Measurements from ENCODE around the gene MEGF8. TPM values are rescaled to one million over a fixed set of nuclear protein-coding genes. Genes with fewer than 3 reads are reported as not detected.

MEGF8 gene
- total and polyA plus RNA-seq, 9 of the 15 experiments (the other 6 are each of a cell fraction or from before 2014, with no cell fraction given) = 0.28 to 13.1 (median 3.0) TPM

GRCh38 chr19:42334697-42335373 is 9.4 kb downstream of the MEGF8 start:
- ChIA-PET POLR2A (no interaction called here), CTCF (ENCODE audit: low intra/inter-chr PET ratio) (no interaction called here)
- no peak overlapping the region for H3K4me2 ChIP-seq (ENCODE audit: insufficient read depth, low read length)
- peaks cover 15% of the 10 kb centered on the region; the same call in 2 of the 3 replicates for H3K36me3 ChIP-seq (ENCODE audit: control insufficient read depth, insufficient read depth, low read length)
- peaks cover 0 to 17% of the 10 kb centered on the region in 2 experiments; a peak in 2 of 5 replicates for H3K4me1 ChIP-seq (replicated peaks in 1 of 2; ENCODE audit: control insufficient read depth in 2 of 2, insufficient read depth in 2 of 2, low read length in 2 of 2)
- in situ Hi-C loops (cut with MboI) = no loop called here
- no TSS peak for BruUV-seq (replicated peaks)
- H3K9ac ChIP-seq (ENCODE audit: insufficient read depth in 1 of 2, low read depth in 2 of 2, low read length in 2 of 2) = peak overlapping the region in 1 of 2 experiments; percentile 72; a peak in 2 of 4 replicates
- H3K27me3 ChIP-seq (ENCODE audit: control insufficient read depth in 2 of 2, insufficient read depth in 2 of 2, low read length in 2 of 2) = no peaks in the 10 kb centered on the region
- peaks cover 3% of the 10 kb centered on the region for H3K9me1 ChIP-seq (ENCODE audit: control insufficient read depth, insufficient read depth, low read length)
- FAIRE-seq (no peak), ATAC-seq (no peak), DNase-seq (ENCODE audit: extremely low read depth in 1 of 4, low spot score in 3 of 4) (no peak)
- no peaks in the 10 kb centered on the region for H3K9me3 ChIP-seq (replicated peaks; ENCODE audit: control insufficient read depth, insufficient read depth, low read depth, low read length)
- no peak overlapping the region for H3K27ac ChIP-seq (ENCODE audit: extremely low read depth, low read depth, low read length)
- no peak overlapping the region for H2AFZ ChIP-seq (ENCODE audit: low read depth, low read length)
- no peaks in the 10 kb centered on the region for H4K20me1 ChIP-seq (replicated peaks; ENCODE audit: control insufficient read depth, insufficient read depth, low read length)
- H3K4me3 ChIP-seq = no peak overlapping the region
- WGBS (ENCODE audit: insufficient coverage, low coverage, missing lambda C conversion rate) = 45% methylated on average over 7 of the region's 13 CpGs
- intact Hi-C loops (cut with micrococcal nuclease) = no loop called here
- H3K79me2 ChIP-seq (ENCODE audit: control insufficient read depth, insufficient read depth, low read length) = no peaks in the 10 kb centered on the region
- no peak for TF ChIP-seq CTCFL (IDR thresholded peaks at IDR 0.05; ENCODE audit: borderline replicate concordance, insufficient read depth, low read depth, low read length, poor library complexity, severe bottlenecking)
- no peak for TF ChIP-seq KAT7 (CRISPR knock-in tag; IDR thresholded peaks at IDR 0.05; ENCODE audit: borderline replicate concordance)
- TF ChIP-seq ZNF655 (CRISPR knock-in tag; IDR thresholded peaks at IDR 0.05) = no peak
- TF ChIP-seq ZNF263 (CRISPR knock-in tag; IDR thresholded peaks at IDR 0.05; ENCODE audit: borderline replicate concordance) = no peak
- TF ChIP-seq FOXA3 (CRISPR knock-in tag; conservative IDR thresholded peaks at IDR 0.05 in 1 of 2, IDR thresholded peaks at IDR 0.05 in 1 of 2) = no peak
- no peak for TF ChIP-seq C11orf30 (IDR thresholded peaks at IDR 0.05; ENCODE audit: low read depth)
- no peak for TF ChIP-seq ZHX1 (conservative IDR thresholded peaks at IDR 0.05; ENCODE audit: low read length)
- TF ChIP-seq ZNF561 (CRISPR knock-in tag; conservative IDR thresholded peaks at IDR 0.05) = no peak
- no peak for TF ChIP-seq ZNF140 (CRISPR knock-in tag; IDR thresholded peaks at IDR 0.05)
- no peak for TF ChIP-seq NBN (IDR thresholded peaks at IDR 0.05; ENCODE audit: low read depth)
- TF ChIP-seq THAP7 (CRISPR knock-in tag; IDR thresholded peaks at IDR 0.05) = no peak
- no peak for TF ChIP-seq DMBX1 (CRISPR knock-in tag; IDR thresholded peaks at IDR 0.05; ENCODE audit: borderline replicate concordance)
- TF ChIP-seq TAF9B (IDR thresholded peaks at IDR 0.05; ENCODE audit: partially characterized antibody) = no peak
- TF ChIP-seq ZNF408 (CRISPR knock-in tag; IDR thresholded peaks at IDR 0.05; ENCODE audit: low read depth) = no peak
- TF ChIP-seq ZNF717 (CRISPR knock-in tag; IDR thresholded peaks at IDR 0.05) = no peak
- no peak for TF ChIP-seq ZNF239 (CRISPR knock-in tag; IDR thresholded peaks at IDR 0.05)

All from K562 (cell line).